ENCODE data around the gene POLD3. TPM values are rescaled to one million over a fixed set of nuclear protein-coding genes. Genes with fewer than 3 reads are reported as not detected.
A peak's percentile ranks its signal among the peaks of the same experiment; 100 is the strongest.

Gene POLD3
- polyA plus RNA-seq, 10 donors = 11.1 to 20.8 (median 14.4) TPM

GRCh38 chr11:74672332-74672955 is 80.1 kb downstream of the POLD3 start:
- no peak for DNase-seq

DNA sequence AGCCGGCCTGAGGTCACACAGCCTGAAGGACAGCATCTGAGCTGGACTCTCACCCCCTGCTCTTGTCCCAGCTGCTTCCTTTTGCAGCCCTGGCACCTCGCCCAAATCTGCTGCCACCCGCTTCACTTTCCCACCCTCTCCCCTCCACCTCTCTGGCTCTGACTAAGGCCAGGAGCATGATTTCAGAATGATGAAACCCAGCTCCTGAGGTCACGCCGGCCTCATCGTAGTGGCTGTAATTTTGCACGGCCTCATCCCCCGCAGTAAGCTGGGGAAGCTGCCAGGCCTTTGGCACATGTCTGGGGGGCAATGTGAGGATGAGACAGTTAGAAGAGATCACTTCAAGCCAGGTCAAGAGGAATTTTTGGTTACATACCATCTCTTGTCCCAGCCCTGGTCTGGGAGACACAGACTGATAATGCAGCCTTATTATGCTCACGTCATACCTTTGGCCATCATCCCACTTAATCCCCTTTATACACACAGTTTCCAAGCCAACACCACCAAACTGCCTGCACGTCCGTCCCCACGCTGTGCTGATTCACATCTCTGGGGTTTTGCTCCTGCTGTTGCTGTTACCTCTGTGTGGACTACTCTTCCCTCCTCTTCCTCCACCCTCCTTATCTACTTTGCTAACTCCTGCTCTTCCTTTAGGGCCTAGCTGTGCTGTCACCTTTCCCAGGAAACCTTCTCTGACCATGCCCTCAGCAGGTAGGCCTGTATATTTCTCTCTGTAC is 80.7 kb downstream of the POLD3 start:
- DNase-seq = peak; percentile 53 to 93 (median 80)

DNA sequence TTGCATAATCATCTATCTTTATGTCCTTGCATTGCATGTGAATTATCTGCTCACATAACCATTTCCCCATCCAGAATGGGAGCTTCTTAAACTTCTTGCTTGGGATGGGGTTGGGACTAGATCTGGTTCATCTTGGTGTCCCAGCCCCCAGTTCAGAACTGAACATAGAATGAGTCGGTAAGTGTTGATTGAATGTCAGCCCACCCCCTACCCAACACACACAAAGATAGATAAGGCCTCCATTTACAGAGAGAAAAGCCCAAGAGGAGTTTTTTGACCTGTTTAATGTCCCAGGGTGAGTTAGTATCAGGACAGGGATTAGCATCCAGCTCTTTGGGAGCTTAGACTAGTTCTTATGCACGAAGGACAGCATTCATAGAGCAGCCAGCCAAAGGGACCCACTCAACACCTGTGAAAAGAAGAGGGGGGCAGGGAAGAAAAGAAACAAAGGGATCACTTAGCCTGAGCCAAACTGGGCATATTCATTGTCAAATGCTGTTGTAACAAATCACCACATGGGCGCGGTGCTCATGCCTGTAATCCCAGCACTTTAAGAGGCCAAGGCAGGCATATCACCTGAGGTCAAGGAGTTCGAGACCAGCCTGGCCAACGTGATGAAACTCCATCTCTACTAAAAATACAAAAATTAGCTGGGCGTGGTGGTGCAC is 81.4 kb downstream of the POLD3 start:
- DNase-seq = no peak

DNA sequence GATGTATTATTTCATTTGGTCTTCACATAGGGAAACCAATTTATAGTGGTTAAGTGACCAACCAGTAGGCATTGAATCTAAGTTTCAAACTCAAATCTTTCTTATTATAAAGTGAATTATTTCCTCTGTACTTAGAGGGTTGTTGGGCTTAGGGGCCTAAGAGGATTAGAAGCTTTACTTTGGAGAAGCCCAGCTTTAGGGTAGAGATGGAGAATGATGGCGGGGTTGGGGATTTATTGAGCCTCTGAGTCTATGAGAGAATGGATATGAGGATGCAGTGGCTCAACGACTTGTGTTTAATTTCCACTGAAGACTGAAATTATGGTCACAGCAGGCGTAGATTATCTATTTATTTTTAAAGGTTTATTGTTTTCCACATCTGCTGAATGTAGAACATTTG is 83.4 kb downstream of the POLD3 start:
- no peak for DNase-seq

GRCh38 chr11:74676596-74676995 is 84.2 kb downstream of the POLD3 start:
- DNase-seq = no peak

DNA sequence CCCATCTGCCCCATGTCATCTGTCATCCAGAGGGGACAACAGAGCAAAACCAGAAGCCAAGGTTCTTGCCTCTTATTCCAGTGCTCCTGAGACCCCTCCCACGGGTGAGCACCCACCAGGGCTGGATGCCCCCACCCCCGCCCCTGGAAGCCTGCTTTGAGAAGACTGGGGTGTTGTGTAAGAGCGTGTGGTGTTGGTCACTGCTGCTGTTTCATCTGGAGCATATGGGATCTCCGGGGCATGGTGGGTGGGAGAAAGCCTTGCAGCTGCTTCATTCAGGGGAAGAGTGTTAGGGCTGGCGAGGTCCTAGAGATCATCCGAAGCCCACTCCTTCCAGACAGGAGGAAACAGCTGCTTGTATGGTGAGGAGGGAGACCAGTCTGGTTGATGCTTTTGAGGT is 84.7 kb downstream of the POLD3 start:
- DNase-seq = peak in 1 of 3 donors; percentile 42

DNA sequence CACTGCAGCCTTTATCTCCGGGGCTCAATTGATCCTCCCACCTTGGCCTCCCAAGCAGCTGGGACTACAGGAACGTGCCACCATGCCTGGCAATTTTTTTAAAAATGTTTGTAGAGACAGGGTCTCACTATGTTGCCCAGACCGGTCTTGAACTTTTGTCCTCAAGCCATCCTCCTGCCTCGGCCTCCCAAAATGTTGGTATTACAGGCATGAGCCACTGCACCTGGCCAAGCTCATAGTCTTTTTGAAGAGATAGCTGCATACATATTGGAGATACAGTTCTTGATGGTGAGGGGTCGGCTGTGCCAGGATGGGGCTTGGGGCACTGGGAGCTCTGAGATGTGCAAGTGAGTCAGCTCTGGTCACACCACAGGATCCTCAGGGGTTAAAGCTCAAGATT is 85.7 kb downstream of the POLD3 start:
- no peak for DNase-seq

GRCh38 chr11:74678591-74679512 is 86.5 kb downstream of the POLD3 start:
- DNase-seq = no peak

DNA sequence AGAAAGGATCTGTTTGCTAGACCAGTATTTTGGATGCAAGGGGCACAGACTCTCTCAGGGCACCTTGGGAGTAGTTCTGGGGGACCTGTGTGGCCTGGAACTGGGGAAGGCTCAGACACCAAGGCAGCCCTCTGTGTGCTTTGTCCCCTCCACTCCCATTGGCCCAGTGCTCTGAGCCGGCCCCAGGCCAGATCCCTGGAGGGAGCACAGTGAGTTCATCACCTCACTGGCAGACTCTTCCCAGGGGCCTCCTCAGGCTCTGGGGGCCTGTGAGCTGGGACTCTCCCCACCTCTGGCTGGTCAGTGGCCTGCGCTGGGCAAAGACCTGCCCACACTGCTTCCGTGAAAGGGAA is 87.1 kb downstream of the POLD3 start:
- DNase-seq = no peak

DNA sequence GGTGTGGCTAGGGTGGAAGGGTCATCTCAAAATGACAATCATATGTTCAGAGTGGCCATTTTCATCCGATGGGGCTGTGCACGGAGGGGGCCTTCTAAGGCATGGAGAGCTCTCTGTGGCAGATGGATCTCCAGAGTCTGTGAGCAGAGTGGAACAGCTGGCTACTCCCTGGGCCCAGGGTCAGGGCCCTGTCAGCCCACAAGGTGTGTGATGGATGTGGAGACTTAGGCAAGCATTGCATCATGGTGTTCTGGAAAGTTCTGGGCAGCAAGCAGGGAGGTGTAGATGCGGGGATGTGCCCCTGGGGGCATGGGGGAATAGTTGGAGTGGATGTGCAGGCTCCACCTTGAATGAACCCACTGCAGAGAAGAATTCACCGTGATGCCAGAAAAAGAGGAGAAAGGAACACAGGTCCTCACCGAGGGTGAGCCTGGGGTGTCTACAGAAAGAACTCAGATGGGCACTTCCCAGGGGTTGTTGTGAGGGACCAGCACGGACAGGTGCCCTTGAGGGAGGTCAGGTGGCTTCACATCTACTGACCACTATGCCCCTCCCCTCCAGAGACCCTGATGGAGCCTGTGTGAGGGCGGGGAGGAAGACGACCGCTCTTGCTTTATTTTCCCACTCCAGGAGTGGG is 87.8 kb downstream of the POLD3 start:
- no peak for DNase-seq

DNA sequence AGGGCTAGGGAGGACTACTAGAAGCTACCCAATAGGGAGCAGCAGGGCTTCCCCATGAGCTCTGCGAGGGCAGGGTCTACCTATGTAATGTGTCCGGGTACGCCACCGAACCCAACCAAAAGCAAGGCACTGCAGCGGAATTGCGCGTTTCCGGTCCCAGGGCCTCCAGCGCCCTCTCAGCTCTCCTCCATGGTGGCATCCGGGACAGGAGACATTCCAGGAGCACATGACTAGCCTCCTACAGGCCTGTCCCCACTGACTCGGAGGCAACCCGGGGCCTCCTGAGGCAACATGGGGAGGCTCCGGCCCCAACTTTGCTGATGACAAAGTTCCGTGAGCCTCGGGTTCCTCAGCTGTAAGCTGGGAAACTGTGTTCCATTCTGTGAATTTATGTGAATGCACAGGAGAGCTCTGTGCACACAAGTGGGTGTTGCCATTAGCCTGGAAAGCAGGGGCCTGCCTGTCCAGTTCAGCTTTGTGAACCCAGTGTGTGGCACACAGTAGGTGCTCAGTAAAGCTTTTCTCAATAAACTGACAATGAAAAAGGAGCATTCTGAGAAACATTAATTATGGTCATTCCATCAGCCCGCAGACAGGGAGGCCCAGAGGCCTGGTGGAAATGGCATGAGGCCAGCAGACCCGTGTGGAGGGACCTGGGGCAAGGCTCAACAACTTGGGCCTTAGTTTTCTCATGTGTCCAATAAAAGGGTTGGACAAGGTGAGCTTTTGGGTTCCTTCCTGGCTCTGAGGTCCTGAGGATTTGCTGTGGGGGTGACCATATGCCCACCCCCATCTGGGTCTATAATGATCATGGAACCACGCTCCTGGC is 88.5 kb downstream of the POLD3 start:
- no peak for DNase-seq

GRCh38 chr11:74681686-74682651 is 89.6 kb downstream of the POLD3 start:
- no peak for DNase-seq

DNA sequence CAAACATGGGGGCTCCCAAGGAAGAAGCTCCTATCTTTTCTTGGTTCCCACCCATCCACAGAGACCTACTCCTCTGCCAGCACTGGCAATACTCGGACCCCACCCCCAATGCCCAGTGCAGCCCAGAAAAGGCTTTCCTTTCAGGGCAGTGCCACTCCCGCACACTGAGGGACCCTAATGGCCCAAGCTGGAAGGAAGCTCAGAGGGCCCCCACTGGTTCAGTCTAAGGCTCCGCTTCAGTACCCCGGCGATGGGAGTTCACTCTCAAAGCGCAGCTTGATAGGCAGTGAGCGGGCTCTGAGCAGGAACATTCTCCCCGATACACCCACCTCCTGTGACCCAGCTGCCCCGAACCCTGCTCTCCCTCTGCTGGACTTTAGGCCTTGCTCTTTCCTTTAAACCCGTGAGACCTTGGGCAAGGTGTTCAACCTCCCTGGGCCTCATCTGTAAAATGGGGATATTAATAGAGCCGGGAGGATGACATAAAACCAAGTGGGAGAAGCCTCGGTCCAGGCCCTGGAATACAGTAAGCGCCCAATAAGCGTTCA is 90.4 kb downstream of the POLD3 start:
- no peak for DNase-seq

- peak in 2 of 3 donors; percentile 36 to 70 for DNase-seq
Measured at GRCh38 chr11:74683279-74683871, 91.0 kb downstream of the POLD3 start.

- DNase-seq = no peak
Measured at GRCh38 chr11:74683941-74684481, 91.6 kb downstream of the POLD3 start.

- no peak for DNase-seq
Measured at GRCh38 chr11:74684661-74685060, 92.3 kb downstream of the POLD3 start.

- no peak for DNase-seq
Measured at GRCh38 chr11:74685338-74685737, 93.0 kb downstream of the POLD3 start.

DNA sequence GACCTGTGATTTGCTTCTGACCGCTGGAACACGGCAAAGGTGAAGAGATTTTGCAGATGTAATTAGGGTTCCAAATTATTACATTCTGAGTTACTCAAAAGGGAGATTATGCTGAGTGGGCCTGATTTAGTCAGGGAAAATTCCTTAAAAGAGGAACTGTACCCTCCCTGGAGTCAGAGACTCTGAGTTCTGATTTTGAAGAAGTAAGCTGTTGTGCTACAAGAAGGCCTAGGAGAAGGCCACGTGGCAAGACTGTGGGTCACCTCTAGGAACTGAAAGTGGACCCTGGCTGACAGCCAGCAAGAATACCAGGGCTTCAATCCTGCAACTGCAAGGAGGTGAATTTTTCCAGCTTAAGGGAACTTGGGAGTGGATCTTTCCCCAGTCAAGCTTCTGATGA is 93.5 kb downstream of the POLD3 start:
- peak in 2 of 3 donors; percentile 29 to 36 for DNase-seq
